ENCODE measurements around the gene MIF.
"Not testable (repeated sequence)": the region's sequence is repeated elsewhere in the genome, so short reads cannot be mapped to it uniquely, and the experiment has no call there.

The MIF gene

GRCh38 chr22:23893945-23894709 lies at the start of gene MIF:
TSS of gene MIF (plus strand) at chr22:23894383. CDS start at chr22:23894475, 92 bp downstream.
- peak; percentile 92 to 98 for DNase-seq (ENCODE audit: extremely low read depth in 1 of 2, low read depth in 1 of 2)

- DNase-seq (ENCODE audit: extremely low read depth in 1 of 2, low read depth in 1 of 2), result no peak
Measured at GRCh38 chr22:23844739-23845202, 49.4 kb upstream of the MIF start.

- DNase-seq (ENCODE audit: extremely low read depth in 1 of 2, low read depth in 1 of 2), result no peak
Measured at GRCh38 chr22:23845265-23846080, 48.7 kb upstream of the MIF start.

- DNase-seq (ENCODE audit: extremely low read depth in 1 of 2, low read depth in 1 of 2), result no peak
Measured at GRCh38 chr22:23846081-23846469, 48.1 kb upstream of the MIF start.

- DNase-seq (ENCODE audit: extremely low read depth in 1 of 2, low read depth in 1 of 2), result no peak
Measured at GRCh38 chr22:23847310-23847920, 46.8 kb upstream of the MIF start.

- no peak for DNase-seq (ENCODE audit: extremely low read depth in 1 of 2, low read depth in 1 of 2)
Measured at GRCh38 chr22:23847991-23848864, 46.0 kb upstream of the MIF start.

GRCh38 chr22:23849009-23850006 lies 44.9 kb upstream of the MIF start:
- DNase-seq (ENCODE audit: extremely low read depth in 1 of 2, low read depth in 1 of 2), result peak; percentile 56 to 73

- DNase-seq (ENCODE audit: extremely low read depth in 1 of 2, low read depth in 1 of 2), result no peak
Measured at GRCh38 chr22:23850136-23850611, 44.0 kb upstream of the MIF start.

- no peak for DNase-seq (ENCODE audit: extremely low read depth in 1 of 2, low read depth in 1 of 2)
Measured at GRCh38 chr22:23856721-23857605, 37.2 kb upstream of the MIF start.

- DNase-seq (ENCODE audit: extremely low read depth in 1 of 2, low read depth in 1 of 2), result peak; percentile 86 to 95
Measured at GRCh38 chr22:23857606-23858483, 36.3 kb upstream of the MIF start, which contains the start of gene SLC2A11. TSS of gene SLC2A11 (plus strand) at chr22:23857875. CDS start at chr22:23858000, 125 bp downstream.

GRCh38 chr22:23858484-23858815 lies 35.7 kb upstream of the MIF start:
- DNase-seq (ENCODE audit: extremely low read depth in 1 of 2, low read depth in 1 of 2), result no peak

- DNase-seq (ENCODE audit: extremely low read depth in 1 of 2, low read depth in 1 of 2), result no peak
Measured at GRCh38 chr22:23859201-23859600, 35.0 kb upstream of the MIF start.

GRCh38 chr22:23860187-23860586 lies 34.0 kb upstream of the MIF start:
- not testable (repeated sequence) for DNase-seq (ENCODE audit: extremely low read depth in 1 of 2, low read depth in 1 of 2)

- peak in 1 of 2 donors; percentile 43 for DNase-seq (ENCODE audit: extremely low read depth in 1 of 2, low read depth in 1 of 2)
Measured at GRCh38 chr22:23862103-23862502, 32.1 kb upstream of the MIF start.

GRCh38 chr22:23864499-23865154 lies 29.6 kb upstream of the MIF start:
- DNase-seq (ENCODE audit: extremely low read depth in 1 of 2, low read depth in 1 of 2), result not testable (repeated sequence)

- no peak for DNase-seq (ENCODE audit: extremely low read depth in 1 of 2, low read depth in 1 of 2)
Measured at GRCh38 chr22:23868580-23868979, 25.6 kb upstream of the MIF start.

GRCh38 chr22:23874871-23875270 lies 19.3 kb upstream of the MIF start:
- DNase-seq (ENCODE audit: extremely low read depth in 1 of 2, low read depth in 1 of 2), result no peak
